Measurements from ENCODE around the gene SFXN3.

DNA sequence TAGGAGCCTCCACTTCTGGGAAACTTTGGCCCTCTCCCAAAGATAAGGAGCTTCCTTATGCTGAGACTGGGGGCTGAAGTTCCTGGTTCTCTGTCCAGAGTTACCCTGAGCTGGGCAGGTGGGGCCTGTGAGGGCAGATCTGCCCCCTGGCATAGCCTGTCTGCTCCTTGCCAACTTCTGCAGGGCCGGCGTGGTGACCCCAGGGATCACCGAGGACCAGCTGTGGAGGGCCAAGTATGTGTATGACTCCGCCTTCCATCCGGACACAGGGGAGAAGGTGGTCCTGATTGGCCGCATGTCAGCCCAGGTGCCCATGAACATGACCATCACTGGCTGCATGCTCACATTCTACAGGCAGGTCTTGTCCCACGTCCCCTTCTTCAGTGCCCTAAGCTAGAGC, 4.3 kb downstream of the SFXN3 start:
- TF ChIP-seq, protein P1, sequence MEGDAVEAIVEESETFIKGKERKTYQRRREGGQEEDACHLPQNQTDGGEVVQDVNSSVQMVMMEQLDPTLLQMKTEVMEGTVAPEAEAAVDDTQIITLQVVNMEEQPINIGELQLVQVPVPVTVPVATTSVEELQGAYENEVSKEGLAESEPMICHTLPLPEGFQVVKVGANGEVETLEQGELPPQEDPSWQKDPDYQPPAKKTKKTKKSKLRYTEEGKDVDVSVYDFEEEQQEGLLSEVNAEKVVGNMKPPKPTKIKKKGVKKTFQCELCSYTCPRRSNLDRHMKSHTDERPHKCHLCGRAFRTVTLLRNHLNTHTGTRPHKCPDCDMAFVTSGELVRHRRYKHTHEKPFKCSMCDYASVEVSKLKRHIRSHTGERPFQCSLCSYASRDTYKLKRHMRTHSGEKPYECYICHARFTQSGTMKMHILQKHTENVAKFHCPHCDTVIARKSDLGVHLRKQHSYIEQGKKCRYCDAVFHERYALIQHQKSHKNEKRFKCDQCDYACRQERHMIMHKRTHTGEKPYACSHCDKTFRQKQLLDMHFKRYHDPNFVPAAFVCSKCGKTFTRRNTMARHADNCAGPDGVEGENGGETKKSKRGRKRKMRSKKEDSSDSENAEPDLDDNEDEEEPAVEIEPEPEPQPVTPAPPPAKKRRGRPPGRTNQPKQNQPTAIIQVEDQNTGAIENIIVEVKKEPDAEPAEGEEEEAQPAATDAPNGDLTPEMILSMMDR (IDR thresholded peaks at IDR 0.05; ENCODE audit: insufficient read depth, low read length, poor library complexity, severe bottlenecking): no peak
- TF ChIP-seq EZH2phosphoT487 (conservative IDR thresholded peaks at IDR 0.05; ENCODE audit: low read length): no peak
